ENCODE results near the gene APEH.
"Not testable (repeated sequence)": the region's sequence is repeated elsewhere in the genome, so short reads cannot be mapped to it uniquely, and the experiment has no call there.

- TF ChIP-seq CTCF (IDR thresholded peaks at IDR 0.05); EZH2 (IDR thresholded peaks at IDR 0.05; ENCODE audit: borderline replicate concordance, insufficient read depth, low read depth, low read length, poor library complexity, severe bottlenecking): not testable (repeated sequence)
These were observed 21.3 kb downstream of the APEH start for GRCh38 chr3:49695350-49696015.

Measured in B cell (primary cell).